Ascending aorta (tissue), 2 donors: ENCODE data around the gene RNF208. TPM values are rescaled to one million over a fixed set of nuclear protein-coding genes. Genes with fewer than 3 reads are reported as not detected.

Experiments used
- DNase-seq, 2 donors: peaks; one replicate each; pipeline ENCODE4 v3.0.0-alpha.2; 2019; ENCODE audit warnings: low spot score in 2 of 2
- H3K27ac ChIP-seq, 2 donors: fragments of 200-600 bp; sonication (generic); one replicate each; pipeline ENCODE4 v1.5.1; 2016 to 2017; ENCODE audit warnings: mild to moderate bottlenecking in 1 of 2
- H3K27me3 ChIP-seq: fragments of 200-600 bp; sonication (generic); one replicate; pipeline ENCODE4 v1.5.1; 2017
- H3K36me3 ChIP-seq, 2 donors: fragments of 200-600 bp; sonication (generic); one replicate each; pipeline ENCODE4 v1.5.1; 2016
- H3K4me1 ChIP-seq, 2 donors: fragments of 200-600 bp; sonication (generic); one replicate each; pipeline ENCODE4 v1.5.1; 2016 to 2017; ENCODE audit warnings: mild to moderate bottlenecking in 1 of 2
- H3K4me3 ChIP-seq, 2 donors: fragments of 200-600 bp; sonication (generic); one replicate each; pipeline ENCODE4 v1.5.1; 2016 to 2017; ENCODE audit warnings: mild to moderate bottlenecking in 1 of 2
- H3K9me3 ChIP-seq, 2 donors: fragments of 200-600 bp; sonication (generic); one replicate each; pipeline ENCODE4 v1.5.1; 2016
- intact Hi-C: fragments of 100-400 bp; cut with DNase I; formaldehyde crosslinking; loops from one replicate; pipeline ENCODE4 v1.15.1; 2023
- total RNA-seq: library from RNA; depleted of rRNA; stranded (reverse); fragments of >200 nt; gene quantifications from one replicate; pipeline ENCODE4 v1.1.0, GENCODE V29; 2016
- TF ChIP-seq, protein P1 (sequence below), 3 experiments: fragments of 200-600 bp in 2 of 3; fragments of 450-650 bp in 1 of 3; sonication (generic) in 2 of 3; IDR thresholded peaks; one replicate each; pipeline ENCODE4 v1.5.1; 2016 to 2019; ENCODE audit warnings: antibody characterized with exemption in 3 of 3, mild to moderate bottlenecking in 1 of 3, moderate library complexity in 1 of 3

Gene RNF208
- total RNA-seq, 1 donor from 2014 or later: 6.7 TPM

DNA sequence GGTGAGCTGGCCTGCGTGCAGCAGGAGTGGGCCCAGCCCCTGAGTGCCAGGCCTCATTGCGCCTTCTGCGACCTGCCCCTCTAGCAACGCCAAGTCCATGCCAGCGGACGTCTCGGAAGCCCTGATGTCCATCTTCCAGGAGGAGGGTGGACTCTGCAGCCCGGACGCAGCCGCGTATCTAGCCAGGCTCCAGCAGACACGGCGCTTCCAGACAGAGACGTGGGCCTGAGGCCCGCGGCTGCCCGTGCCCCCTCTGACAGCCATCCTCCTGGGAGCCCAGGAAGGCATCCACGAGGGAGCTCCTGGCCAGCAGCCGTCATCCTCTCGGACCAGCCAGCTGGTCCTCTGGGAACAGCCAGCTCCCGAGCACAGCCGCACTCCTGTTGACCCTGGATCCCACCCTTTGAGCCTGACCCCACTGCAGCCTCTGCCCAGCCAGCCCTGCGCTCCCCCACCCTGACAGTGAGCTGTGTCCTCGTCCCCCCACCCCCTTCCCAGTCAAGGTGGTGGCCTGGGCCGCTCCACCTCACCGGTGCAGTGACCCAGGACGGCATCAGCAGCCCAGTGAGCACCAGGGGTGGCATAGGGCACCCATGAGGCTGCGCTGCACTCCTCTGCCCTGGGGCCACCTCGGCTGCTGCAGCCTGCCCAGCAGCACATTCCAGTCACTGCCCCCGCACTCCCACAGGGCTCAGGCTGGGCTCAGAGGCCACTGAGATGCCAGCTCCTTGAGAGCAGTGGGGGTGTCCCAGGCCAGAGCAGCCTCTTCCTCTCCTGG is 5.7 kb downstream of the RNF208 start:
- Histone ChIP-seq H3K27ac (no peak overlapping the region), H3K4me3 (no peak overlapping the region), H3K4me1 (peaks cover 1 to 3% of the 10 kb centered on the region in 2 donors), H3K9me3 (no peaks in the 10 kb centered on the region), H3K27me3 (no peaks in the 10 kb centered on the region), H3K36me3 (no peaks in the 10 kb centered on the region)
- intact Hi-C loops: no loop called here
- TF ChIP-seq, protein P1, sequence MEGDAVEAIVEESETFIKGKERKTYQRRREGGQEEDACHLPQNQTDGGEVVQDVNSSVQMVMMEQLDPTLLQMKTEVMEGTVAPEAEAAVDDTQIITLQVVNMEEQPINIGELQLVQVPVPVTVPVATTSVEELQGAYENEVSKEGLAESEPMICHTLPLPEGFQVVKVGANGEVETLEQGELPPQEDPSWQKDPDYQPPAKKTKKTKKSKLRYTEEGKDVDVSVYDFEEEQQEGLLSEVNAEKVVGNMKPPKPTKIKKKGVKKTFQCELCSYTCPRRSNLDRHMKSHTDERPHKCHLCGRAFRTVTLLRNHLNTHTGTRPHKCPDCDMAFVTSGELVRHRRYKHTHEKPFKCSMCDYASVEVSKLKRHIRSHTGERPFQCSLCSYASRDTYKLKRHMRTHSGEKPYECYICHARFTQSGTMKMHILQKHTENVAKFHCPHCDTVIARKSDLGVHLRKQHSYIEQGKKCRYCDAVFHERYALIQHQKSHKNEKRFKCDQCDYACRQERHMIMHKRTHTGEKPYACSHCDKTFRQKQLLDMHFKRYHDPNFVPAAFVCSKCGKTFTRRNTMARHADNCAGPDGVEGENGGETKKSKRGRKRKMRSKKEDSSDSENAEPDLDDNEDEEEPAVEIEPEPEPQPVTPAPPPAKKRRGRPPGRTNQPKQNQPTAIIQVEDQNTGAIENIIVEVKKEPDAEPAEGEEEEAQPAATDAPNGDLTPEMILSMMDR (IDR thresholded peaks at IDR 0.05): no peak
- no peak for DNase-seq

DNA sequence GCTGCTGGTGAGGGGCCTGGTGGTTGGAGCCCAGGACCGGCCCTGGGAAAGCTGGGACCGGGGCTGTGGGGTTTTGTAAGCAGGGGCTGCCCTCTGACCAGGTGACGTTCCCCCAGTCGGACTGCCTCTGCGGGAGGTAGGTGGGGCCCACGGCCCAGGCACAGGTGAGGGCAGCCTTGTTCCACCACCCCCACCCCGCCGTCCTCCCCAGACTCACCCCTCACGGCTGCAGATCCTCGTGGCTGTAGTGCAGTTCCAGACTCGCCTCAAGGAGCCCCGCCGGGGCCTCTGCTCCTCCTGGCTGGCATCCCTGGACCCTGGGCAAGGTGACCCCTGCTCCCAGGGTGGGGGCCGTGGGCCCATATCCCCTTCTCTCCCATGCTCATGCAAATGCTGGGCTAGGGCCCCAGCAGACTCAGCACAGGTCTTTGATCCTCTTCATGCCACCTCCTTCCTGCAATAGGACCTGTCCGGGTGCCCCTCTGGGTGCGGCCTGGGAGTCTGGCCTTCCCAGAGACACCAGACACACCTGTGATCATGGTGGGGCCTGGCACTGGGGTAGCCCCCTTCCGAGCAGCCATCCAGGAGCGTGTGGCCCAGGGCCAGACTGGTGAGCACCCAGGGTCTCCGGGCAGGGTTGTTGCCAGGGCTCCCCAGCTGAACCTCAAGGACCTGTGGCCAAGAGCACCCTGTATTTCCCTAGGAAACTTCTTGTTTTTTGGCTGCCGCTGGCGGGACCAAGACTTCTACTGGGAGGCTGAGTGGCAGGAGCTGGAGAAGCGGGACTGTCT is 6.6 kb downstream of the RNF208 start:
- no peaks in the 10 kb centered on the region for H3K27me3 ChIP-seq
- no peaks in the 10 kb centered on the region for H3K36me3 ChIP-seq
- intact Hi-C loops: no loop called here
- no peaks in the 10 kb centered on the region for H3K9me3 ChIP-seq
- H3K27ac ChIP-seq: no peak overlapping the region
- no peaks in the 10 kb centered on the region for H3K4me1 ChIP-seq
- TF ChIP-seq, protein P1 (IDR thresholded peaks at IDR 0.05): no peak
- DNase-seq: no peak
- no peak overlapping the region for H3K4me3 ChIP-seq

DNA sequence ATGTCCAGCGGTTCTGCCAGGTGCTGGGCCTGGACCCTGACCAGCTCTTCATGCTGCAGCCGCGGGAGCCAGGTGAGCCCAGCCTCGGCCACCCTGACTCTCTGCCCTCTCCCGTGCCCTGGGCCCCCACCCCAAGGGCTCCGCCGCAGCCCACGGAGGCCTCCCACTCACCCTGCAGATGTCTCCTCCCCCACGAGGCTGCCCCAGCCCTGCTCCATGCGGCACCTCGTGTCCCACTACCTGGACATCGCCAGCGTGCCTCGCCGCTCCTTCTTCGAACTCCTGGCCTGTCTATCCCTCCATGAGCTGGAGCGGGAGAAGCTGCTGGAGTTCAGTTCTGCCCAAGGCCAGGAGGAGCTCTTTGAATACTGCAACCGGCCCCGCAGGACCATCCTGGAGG is 7.4 kb downstream of the RNF208 start:
- intact Hi-C loops: no loop called here
- H3K9me3 ChIP-seq: no peaks in the 10 kb centered on the region
- no peak for DNase-seq
- H3K36me3 ChIP-seq: no peaks in the 10 kb centered on the region
- H3K27me3 ChIP-seq: no peaks in the 10 kb centered on the region
- no peaks in the 10 kb centered on the region for H3K4me1 ChIP-seq
- H3K4me3 ChIP-seq: no peak overlapping the region
- H3K27ac ChIP-seq: no peak overlapping the region
- TF ChIP-seq, protein P1 (IDR thresholded peaks at IDR 0.05): no peak

DNA sequence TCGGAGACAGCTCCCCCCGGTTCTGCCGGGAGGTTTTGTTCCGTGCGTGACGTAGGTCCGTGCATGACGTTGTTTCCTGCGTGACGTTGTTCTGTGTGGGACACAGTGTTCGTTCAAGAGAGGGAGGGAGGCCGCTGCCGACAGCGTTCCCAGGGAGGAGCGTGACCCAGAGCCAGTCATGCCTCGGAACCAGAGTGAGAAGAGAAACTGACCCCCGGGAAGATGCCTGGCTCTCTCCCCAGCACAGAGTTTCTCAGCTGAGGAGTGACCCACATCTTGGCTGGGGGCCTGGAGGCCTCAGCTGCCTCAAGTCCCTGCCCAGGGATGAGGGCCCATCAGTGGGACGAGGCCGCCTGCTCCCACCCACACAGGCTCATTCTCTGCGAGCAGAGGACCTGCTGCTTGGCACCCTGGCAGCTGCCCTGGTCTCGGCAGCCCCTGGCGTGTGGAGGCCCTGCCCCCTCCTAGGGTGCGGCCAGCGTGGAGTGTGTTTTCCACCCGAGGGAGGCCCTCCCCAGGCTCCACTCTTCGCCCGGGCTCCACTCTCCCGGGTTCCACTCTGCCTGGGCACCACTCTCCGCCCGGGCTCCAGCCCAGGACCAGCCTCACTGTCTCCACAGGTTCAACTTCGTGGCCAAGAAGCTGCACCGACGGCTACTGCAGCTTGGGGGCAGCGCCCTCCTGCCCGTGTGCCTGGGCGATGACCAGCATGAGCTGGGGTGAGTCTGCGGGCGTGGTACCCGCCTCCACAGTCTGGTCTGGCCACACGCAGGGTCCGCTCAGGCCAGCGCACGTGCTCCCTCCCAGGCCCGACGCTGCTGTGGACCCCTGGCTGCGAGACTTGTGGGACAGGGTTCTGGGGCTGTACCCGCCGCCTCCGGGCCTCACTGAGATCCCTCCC is 8.6 kb downstream of the RNF208 start:
- Histone ChIP-seq H3K9me3 (no peaks in the 10 kb centered on the region), H3K4me3 (no peak overlapping the region), H3K36me3 (no peaks in the 10 kb centered on the region), H3K27me3 (no peaks in the 10 kb centered on the region), H3K4me1 (no peaks in the 10 kb centered on the region), H3K27ac (no peak overlapping the region)
- DNase-seq: no peak
- intact Hi-C loops: no loop called here
- TF ChIP-seq, protein P1 (IDR thresholded peaks at IDR 0.05): no peak

DNA sequence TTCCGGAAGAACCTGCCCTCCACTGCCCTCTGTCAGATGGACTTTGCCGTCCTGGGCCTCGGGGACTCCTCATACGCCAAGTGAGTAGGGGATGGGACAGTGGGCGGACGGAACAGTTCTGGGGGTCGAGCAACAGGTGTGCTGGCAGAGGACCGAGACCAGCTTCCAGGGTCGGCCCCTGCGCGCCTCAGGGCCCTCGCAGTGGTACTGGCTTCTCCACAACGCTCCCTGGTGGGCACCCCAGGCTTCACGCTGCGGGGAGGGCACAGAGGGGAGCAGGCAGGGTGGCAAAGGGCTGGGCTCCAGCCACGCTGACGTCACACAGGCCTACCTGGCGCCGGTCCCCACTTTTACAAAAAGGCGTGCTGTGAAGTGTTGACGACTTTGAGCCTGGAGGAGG is 9.5 kb downstream of the RNF208 start:
- TF ChIP-seq, protein P1 (IDR thresholded peaks at IDR 0.05): no peak
- no peak overlapping the region for H3K4me3 ChIP-seq

More for the DNA sequence above, 9.5 kb downstream of the RNF208 start:
- H3K4me1 ChIP-seq: no peaks in the 10 kb centered on the region
- no peaks in the 10 kb centered on the region for H3K27me3 ChIP-seq
- no peak for DNase-seq
- no peaks in the 10 kb centered on the region for H3K36me3 ChIP-seq
- H3K27ac ChIP-seq: no peak overlapping the region
- no peaks in the 10 kb centered on the region for H3K9me3 ChIP-seq
- intact Hi-C loops: no loop called here
